Neural cell (in vitro differentiated cells): ENCODE data around the gene STRN.

Experiments used
- EP300 ChIP-seq: fragments of 450-650 bp; conservative IDR thresholded peaks from 2 replicates; pipeline ENCODE4 v1.6.1; 2014; ENCODE audit warnings: antibody characterized with exemption, mild to moderate bottlenecking, moderate library complexity; ENCODE audit not compliant: poor library complexity, severe bottlenecking
- EZH2 ChIP-seq: fragments of 200-600, 300-800 bp; shearing (Covaris generic), sonication (generic); IDR thresholded peaks from 2 replicates; pipeline ENCODE4 v1.6.1; 2014; ENCODE audit warnings: antibody characterized with exemption, low read length, borderline replicate concordance, mild to moderate bottlenecking; ENCODE audit not compliant: insufficient read depth, poor library complexity, severe bottlenecking
- MXI1 ChIP-seq: fragments of 450-650 bp; conservative IDR thresholded peaks from 2 replicates; pipeline ENCODE4 v1.6.1; 2014; ENCODE audit warnings: antibody characterized with exemption, mild to moderate bottlenecking; ENCODE audit not compliant: poor library complexity, severe bottlenecking
- POLR2AphosphoS5 ChIP-seq: IDR thresholded peaks from 2 replicates; pipeline ENCODE4 v1.6.1; 2012
- RAD21 ChIP-seq: fragments of 450-650 bp; conservative IDR thresholded peaks from 2 replicates; pipeline ENCODE4 v1.6.1; 2014; ENCODE audit warnings: antibody characterized with exemption, mild to moderate bottlenecking, moderate library complexity
- SMC3 ChIP-seq: fragments of 450-650 bp; conservative IDR thresholded peaks from 2 replicates; pipeline ENCODE4 v1.6.1; 2014; ENCODE audit warnings: antibody characterized with exemption, mild to moderate bottlenecking, moderate library complexity; ENCODE audit not compliant: poor library complexity
- TAF1 ChIP-seq: IDR thresholded peaks from 2 replicates; pipeline ENCODE4 v1.6.1; 2012; ENCODE audit warnings: low read depth
- TF ChIP-seq, protein P1 (sequence below): fragments of 450-650 bp; IDR thresholded peaks from 2 replicates; pipeline ENCODE4 v1.5.1; 2014; ENCODE audit warnings: antibody characterized with exemption, mild to moderate bottlenecking, moderate library complexity; ENCODE audit not compliant: poor library complexity, severe bottlenecking
- TF ChIP-seq, protein P2 (sequence below): IDR thresholded peaks from 2 replicates; pipeline ENCODE4 v1.6.1; 2012; ENCODE audit warnings: borderline replicate concordance

DNA sequence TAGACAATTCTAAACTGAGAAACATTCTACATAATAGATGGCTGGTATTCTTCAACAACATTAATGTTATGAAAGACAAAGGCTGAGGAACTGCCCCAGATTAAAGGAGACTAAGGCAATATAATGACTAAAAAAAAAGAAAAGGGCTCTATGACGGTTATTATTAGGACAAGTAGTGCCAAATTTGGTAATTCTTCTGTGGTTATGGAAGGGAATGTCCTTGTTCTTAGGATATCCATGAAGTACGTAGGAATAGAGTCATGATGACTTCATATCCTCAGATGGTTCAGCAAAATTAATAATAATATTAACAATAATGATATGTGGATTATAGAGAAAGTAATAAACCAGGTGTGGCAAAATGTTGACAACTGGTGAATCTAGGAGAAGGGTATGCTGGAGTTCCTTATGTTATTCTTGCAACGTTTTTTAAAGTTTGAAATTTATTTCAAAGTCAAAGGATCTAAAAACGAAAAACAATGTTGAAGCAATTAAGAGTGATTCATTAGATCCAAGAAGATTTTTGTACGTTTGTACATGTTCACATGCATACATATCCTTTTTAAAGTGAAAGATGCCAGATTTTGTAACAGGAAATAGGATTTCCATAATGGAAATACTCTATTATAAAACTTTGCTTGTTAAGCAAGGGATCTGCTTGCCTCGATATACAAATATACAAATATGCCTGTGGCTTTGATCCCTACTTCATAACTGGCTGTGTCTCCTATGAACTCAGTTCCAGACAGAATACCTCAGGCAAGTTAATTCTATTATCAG is 27.7 kb upstream of the STRN start:
- TF ChIP-seq, protein P1, sequence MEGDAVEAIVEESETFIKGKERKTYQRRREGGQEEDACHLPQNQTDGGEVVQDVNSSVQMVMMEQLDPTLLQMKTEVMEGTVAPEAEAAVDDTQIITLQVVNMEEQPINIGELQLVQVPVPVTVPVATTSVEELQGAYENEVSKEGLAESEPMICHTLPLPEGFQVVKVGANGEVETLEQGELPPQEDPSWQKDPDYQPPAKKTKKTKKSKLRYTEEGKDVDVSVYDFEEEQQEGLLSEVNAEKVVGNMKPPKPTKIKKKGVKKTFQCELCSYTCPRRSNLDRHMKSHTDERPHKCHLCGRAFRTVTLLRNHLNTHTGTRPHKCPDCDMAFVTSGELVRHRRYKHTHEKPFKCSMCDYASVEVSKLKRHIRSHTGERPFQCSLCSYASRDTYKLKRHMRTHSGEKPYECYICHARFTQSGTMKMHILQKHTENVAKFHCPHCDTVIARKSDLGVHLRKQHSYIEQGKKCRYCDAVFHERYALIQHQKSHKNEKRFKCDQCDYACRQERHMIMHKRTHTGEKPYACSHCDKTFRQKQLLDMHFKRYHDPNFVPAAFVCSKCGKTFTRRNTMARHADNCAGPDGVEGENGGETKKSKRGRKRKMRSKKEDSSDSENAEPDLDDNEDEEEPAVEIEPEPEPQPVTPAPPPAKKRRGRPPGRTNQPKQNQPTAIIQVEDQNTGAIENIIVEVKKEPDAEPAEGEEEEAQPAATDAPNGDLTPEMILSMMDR = no peak
- TF ChIP-seq POLR2AphosphoS5 (no peak), EP300 (no peak), EZH2 (no peak), RAD21 (no peak), TAF1 (no peak), SMC3 (no peak), MXI1 (no peak)
- TF ChIP-seq, protein P2, sequence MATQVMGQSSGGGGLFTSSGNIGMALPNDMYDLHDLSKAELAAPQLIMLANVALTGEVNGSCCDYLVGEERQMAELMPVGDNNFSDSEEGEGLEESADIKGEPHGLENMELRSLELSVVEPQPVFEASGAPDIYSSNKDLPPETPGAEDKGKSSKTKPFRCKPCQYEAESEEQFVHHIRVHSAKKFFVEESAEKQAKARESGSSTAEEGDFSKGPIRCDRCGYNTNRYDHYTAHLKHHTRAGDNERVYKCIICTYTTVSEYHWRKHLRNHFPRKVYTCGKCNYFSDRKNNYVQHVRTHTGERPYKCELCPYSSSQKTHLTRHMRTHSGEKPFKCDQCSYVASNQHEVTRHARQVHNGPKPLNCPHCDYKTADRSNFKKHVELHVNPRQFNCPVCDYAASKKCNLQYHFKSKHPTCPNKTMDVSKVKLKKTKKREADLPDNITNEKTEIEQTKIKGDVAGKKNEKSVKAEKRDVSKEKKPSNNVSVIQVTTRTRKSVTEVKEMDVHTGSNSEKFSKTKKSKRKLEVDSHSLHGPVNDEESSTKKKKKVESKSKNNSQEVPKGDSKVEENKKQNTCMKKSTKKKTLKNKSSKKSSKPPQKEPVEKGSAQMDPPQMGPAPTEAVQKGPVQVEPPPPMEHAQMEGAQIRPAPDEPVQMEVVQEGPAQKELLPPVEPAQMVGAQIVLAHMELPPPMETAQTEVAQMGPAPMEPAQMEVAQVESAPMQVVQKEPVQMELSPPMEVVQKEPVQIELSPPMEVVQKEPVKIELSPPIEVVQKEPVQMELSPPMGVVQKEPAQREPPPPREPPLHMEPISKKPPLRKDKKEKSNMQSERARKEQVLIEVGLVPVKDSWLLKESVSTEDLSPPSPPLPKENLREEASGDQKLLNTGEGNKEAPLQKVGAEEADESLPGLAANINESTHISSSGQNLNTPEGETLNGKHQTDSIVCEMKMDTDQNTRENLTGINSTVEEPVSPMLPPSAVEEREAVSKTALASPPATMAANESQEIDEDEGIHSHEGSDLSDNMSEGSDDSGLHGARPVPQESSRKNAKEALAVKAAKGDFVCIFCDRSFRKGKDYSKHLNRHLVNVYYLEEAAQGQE = no peak
